ENCODE measurements around the gene UNC119. TPM values are rescaled to one million over a fixed set of nuclear protein-coding genes. Genes with fewer than 3 reads are reported as not detected.

Gene UNC119
- total RNA-seq, 1 donor from 2014 or later: 59.1 TPM

- TF ChIP-seq CTCF (conservative IDR thresholded peaks at IDR 0.05): no peak
- no peaks in the 10 kb centered on the region for H3K4me1 Mint-ChIP-seq
- no peaks in the 10 kb centered on the region for H3K9me3 Mint-ChIP-seq
- no peak overlapping the region for H3K27ac Mint-ChIP-seq (ENCODE audit: unreplicated experiment)
- H3K4me3 Mint-ChIP-seq: no peak overlapping the region
- no peak for DNase-seq (ENCODE audit: low read depth, low spot score)
- H3K36me3 Mint-ChIP-seq (ENCODE audit: low read depth): no peaks in the 10 kb centered on the region
- H3K27me3 Mint-ChIP-seq (ENCODE audit: low read depth): peaks cover 48% of the 10 kb centered on the region
Measured at GRCh38 chr17:28509789-28510188, 42.6 kb downstream of the UNC119 start.

- no peak for TF ChIP-seq CTCF (conservative IDR thresholded peaks at IDR 0.05)
- Mint-ChIP-seq H3K4me3 (no peak overlapping the region), H3K27ac (ENCODE audit: unreplicated experiment) (no peak overlapping the region), H3K9me3 (no peaks in the 10 kb centered on the region), H3K4me1 (no peaks in the 10 kb centered on the region), H3K36me3 (ENCODE audit: low read depth) (no peaks in the 10 kb centered on the region), H3K27me3 (ENCODE audit: low read depth) (peaks cover 50% of the 10 kb centered on the region)
- DNase-seq (ENCODE audit: low read depth, low spot score): no peak
Measured at GRCh38 chr17:28508211-28508724, 44.2 kb downstream of the UNC119 start.

- Mint-ChIP-seq H3K36me3 (ENCODE audit: low read depth) (no peaks in the 10 kb centered on the region), H3K27me3 (ENCODE audit: low read depth) (peaks cover 45% of the 10 kb centered on the region), H3K9me3 (no peaks in the 10 kb centered on the region), H3K4me3 (no peak overlapping the region), H3K4me1 (no peaks in the 10 kb centered on the region), H3K27ac (ENCODE audit: unreplicated experiment) (no peak overlapping the region)
- TF ChIP-seq CTCF (conservative IDR thresholded peaks at IDR 0.05): no peak
- no peak for DNase-seq (ENCODE audit: low read depth, low spot score)
Measured at GRCh38 chr17:28507567-28508203, 44.7 kb downstream of the UNC119 start.

- Mint-ChIP-seq H3K27ac (ENCODE audit: unreplicated experiment) (no peak overlapping the region), H3K27me3 (ENCODE audit: low read depth) (peaks cover 42% of the 10 kb centered on the region), H3K36me3 (ENCODE audit: low read depth) (no peaks in the 10 kb centered on the region)
Measured at GRCh38 chr17:28506763-28507487, 45.5 kb downstream of the UNC119 start.

More at GRCh38 chr17:28506763-28507487, 45.5 kb downstream of the UNC119 start:
- Mint-ChIP-seq H3K4me1 (no peaks in the 10 kb centered on the region), H3K4me3 (no peak overlapping the region), H3K9me3 (no peaks in the 10 kb centered on the region)
- no peak for TF ChIP-seq CTCF (conservative IDR thresholded peaks at IDR 0.05)
- no peak for DNase-seq (ENCODE audit: low read depth, low spot score)

Measured in neural crest cell (in vitro differentiated cells).